GM21737 (cell line): Measurements from ENCODE around the gene TKT.

Source experiments
- ATAC-seq: cut with Tn5 transposase; IDR thresholded peaks from one replicate; pipeline ENCODE4 v1.9.1; 2021; ENCODE audit warnings: mild to moderate bottlenecking, moderate library complexity; ENCODE audit not compliant: unreplicated experiment

Gene TKT

DNA sequence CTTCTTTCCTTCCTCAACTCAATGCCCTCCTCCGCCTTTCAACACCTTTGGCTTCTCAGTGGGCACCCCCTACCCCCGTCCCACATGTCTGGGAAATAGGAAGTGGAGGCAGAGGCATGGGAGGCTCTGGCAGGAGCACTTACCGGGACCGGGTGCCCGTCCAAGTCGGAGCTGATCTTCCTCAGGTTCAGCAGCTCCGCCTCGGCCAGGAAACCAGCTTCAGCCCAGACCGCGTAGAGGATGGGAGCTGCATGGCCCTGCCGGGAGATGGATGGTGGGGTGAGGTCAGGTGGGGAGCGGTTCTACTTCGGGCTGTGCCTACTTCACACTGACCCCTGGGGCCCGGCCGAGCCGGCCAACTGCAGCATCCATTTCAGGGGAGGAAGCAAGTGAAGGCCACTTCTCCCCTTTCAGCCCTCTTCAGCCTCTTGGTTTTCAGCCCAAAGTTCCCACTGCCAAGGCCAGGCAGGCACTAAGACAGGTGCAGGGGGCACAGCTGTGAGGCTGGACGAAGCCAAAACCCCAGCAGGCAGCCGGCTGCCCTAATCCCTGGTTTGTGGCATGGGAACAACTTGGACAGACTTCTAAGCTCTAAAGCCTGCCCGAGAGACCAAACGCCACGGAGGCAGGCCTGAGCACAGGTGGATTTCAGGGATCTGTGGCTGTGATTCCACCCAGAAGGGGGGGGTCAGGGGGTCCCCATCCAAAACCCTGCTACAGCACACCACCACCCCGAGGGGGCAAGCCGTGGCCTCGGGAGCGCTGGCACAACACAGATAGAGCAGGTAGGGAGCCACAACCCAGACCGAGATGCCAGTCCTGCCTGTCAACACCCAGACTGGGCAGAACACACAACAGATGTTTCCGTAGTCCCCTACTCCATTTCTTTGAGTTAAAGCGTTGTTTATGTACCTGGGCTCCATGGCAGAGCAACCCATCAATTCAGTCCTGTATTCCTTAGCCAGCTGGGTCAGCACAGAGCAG, 14.5 kb downstream of the TKT start:
- ATAC-seq, result no peak

DNA sequence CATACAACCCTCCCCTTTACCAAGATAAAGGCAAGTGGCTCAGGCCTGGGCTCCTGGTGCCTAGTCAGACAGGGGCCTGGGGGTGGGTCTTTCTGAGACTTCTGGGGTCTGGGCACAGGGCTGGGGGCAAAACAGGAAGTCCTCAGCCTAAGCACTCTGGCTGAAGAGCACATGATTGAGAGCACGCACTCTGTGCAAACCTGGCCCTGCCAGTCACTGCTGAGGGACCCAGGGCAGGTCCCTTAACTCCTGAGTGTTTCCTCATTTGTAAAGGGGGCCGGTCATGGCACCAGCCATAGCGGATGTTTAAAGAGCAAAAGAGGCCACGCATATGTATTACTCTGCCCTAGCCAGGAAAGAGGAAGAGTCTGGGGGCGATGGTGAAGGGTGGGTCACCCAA, 16.0 kb downstream of the TKT start:
- ATAC-seq, result no peak

DNA sequence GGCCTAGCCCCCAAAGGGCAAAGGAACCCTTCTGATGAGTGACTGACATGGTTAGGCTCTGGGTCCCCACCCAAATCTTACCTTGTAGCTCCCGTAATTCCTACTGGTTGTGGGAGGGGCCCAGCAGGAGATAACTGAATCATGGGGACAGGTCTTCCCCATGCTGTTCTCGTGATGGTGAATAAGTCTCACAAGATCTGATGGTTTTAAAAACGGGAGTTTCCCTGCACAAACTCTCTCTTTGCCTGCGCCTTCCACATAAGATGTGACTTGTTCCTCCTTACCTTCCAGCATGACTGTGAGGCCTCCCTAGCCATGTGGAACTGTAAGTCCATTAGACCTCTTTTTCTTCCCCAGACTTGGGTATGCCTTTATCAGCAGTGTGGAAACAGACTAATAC, 16.9 kb downstream of the TKT start:
- ATAC-seq, result no peak

DNA sequence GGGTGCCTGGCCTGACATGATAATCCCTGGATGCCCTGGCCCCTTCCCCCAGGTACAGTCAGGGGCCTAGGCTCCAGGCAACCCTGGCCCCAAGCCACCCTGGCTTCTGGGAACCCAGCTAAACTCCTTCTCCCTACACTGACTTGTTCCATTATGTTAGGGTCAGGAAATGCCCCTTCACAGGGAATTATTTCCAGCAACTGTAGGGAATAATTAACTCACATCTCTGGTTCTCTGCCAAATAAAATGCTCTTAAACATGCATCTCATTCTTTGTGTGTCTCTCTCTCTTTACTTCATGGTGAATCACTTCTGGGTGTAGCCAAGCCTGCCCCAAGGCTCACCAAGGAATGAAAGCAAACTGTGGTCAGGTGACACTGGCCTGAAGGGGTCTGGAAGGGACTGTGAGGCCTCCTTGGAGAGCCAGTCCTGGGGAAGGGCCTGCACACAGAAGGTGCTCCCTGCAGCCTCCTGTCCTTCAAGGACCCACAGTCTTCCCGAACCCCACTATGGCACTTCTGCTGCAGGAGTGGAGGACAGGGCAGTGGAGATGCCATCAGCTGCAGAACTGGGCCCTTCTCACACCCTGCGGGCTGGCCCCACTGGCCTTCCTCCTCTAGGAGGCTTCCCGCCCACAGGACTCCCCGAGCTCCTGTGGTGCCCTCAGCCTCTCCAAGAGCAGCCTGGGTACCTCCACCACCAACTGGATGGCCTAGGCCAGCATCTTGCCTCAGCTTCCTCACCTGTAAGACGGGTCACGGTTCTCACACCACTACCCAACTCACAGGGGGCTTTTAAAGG, 17.6 kb downstream of the TKT start:
- ATAC-seq, result no peak

DNA sequence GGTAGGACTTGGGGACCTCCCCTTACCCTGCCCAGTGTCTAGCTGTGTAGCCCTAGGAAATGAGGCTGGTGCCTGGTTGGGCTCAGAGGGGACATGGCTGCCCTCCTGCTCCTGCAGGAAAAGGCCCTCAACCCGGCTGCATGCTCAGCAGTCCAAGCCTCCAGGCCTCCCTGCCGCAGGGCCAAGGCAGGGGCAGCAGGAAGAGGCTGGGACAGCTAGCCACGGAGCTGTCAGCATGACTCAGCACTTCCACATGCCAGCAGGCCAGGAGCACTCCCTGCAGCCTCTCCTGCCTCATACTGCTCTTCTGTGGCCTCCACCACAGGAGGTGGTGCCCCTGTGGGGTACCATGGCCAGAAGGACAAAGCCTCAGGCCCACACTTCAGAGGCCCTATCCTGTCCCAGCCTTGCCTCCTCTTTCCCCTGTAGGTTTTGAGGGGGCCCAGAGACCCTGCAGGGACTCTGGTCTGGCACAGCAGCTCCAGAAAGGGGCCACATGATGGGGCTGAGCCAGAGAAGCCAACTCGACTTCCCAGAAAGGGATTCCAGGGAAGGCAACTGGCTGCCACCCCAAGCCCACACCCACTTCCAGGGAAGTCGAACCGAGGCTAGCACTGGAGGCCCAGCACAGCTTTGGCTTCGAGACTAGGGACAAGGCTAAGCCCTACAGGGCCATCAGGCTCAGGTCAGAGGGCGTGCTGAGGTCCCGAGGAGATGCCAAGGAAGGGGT, 19.5 kb downstream of the TKT start:
- no peak for ATAC-seq

DNA sequence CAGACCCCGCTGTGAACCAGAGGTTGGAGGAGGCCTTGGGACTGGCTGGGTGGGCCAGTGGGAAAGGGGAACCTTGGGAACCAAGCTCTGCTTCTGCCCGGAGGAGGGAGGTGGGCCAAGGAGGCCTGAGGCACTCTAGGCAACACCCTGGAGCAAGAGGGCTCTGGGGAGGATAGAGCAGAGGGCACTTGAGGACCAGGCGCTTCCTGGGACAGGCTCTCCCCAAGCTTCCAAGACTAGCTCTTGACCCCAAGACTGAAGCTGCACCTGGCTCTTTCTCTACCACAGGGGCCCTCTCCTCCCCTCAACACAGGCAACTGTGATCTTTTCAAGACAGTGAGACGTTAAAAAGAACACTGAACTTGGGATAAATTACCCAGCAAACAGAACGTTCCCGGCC, 20.3 kb downstream of the TKT start:
- ATAC-seq, result no peak

- ATAC-seq, result no peak
These were observed 21.0 kb downstream of the TKT start for GRCh38 chr3:53234841-53235232.

DNA sequence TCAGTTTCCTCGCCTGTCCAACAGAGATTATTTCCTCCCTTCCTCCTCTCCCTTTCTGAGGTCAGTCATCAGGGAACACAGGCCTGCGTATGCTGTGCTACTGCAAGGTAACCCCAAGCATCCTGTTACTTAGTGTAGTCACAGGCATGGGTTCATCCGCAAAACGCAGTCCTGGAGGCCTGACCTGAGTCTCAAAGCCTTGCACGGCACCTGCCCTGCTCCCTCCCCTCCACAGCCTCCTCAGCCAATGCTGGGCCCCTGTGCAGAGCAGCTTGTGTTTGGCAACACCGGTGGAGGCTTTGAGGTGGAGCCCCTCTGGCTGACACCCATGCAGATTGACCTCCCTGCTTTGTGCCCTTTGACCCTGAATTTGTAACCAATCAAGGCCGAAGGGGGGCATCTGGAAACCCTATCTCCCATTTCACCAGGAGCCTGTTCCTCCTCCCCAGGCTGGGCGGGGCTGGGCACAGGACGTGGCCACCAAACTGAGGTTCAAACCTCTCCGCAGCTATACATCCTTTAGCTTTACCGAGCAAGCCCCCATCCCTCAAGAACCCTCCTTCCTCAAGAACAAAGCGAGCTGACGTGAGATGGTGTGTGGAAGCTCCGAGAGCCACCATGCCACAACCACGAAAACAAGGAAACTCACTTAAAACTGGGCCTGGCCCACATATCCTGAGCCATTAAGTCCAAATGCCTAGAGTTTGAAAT, 21.5 kb downstream of the TKT start:
- ATAC-seq, result no peak

DNA sequence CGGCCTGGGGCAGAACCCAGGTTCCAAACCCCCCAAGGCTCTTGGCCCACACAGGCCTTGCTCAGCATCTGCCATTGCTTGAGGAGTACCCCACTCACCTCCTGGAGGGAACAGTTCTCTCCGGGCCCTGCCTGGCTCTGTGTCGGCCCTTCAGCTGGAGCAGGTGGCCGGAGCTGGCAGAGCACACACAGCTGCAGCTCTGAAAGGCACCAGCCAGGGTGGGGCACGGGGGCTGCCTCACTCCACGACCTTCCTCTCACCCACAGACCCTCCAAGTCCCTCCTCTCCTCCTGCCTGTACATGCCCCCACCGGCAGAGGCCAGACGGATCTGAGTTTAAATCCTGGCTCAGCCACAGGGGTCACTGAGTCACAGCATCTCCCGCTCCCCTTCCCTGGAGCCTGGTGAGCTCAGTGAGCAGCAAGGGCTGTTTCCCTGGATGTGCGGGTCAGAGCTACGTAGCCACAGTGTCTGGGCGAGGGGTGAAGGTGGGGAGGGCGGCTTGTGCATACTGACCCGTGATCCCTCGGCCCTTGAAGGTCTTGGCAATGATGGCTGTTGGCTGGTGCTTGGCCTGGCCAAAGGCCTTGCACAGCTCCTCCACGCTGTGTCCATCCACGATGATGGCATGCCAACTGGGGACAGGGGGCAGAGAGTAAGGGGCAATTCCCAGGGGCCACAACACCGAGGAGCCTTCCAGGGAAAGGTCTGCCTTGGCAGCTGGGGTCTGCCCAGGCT, 23.0 kb downstream of the TKT start:
- ATAC-seq, result no peak

DNA sequence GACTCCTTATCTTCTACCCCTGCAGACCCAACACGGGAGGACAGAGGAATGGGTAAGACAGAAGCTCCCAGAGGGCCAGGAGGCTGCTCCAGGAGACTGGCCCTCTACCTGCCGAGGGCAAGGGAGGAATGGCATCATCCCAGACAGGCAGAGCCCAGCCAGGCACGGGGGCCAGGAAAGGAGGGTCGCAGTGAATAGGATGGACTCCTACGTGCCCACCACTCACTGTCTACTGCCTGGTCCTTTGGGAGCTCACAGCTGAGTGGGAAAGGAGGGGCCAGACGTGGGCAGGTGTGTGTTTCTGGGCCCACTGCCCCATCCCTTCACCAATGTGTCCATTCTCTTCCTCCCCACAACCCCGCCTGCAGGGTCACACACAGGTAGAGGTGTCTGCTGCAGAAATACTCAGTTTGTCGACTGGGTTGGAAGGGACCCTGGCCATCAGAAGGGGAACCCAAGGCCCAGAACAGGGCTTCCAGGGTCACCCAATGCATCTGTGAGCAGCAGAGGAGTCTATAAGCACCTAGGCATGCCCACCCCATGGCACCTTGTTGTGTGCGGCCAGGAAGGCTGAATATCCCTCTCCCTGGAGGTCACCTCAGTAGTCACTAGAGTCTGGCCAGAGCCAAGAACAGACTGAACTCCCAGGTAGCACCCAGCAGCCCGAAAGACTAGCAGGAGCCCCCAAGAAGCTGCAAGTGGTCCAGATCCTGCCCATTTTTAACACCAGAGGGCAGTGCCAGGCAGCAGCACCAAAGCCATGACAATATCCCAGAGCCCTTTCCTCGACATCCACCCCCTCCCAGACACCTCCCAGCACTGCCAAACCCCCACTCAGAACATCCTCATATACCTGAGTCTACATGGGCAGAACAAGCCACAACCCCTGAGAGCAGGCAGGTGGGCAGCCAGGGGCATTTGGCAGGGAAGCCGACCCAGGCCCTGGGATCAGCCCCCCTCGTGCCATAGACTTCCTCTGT, 24.0 kb downstream of the TKT start:
- no peak for ATAC-seq

DNA sequence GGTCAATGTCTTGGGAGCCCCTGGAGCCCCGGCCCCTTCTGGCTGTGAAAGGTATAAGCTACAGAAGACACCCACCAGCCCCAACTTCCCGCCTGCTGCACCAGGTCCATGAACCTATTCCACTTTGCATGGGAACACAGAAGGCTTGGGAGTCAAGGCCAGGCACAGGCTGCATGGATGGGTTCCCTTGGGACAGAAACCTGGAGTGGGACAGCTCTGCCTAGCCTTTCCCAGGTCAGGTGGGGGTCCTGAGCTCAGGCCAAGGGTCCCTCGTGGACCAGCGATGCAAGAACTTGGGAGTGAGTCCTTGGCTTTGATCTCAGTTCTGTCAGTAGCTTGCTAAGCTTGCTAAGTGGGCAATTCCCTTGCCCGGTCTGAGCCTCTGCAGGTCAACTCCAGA, 25.0 kb downstream of the TKT start:
- ATAC-seq, result no peak

DNA sequence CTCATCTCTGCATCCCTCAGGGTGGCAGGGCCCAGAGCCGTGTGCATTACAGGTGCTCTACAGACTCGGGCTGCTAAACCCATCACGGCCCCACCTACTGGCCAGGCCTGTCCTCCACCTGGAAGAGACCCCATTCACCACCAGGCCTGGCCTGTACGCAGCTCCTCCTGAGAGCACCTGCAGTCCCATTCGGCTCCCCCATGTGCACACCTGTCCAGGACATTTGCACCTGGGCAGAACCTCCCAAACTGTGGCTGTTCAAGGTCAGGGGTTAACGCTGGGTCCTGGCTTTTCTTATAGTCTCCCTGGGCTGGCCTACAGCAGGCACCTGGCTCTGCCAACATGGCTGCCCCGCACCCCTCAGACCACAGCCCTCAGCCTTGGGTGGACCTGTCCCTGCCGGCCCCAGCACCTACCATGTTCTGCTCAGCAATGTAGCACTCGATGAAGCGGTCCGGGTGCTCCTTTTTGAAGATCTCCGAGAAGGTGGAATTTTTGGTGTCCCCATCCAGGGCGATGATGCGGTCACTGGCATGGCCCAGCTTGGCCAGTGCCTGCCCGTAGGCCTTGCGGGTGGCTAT, 25.7 kb downstream of the TKT start:
- no peak for ATAC-seq

GRCh38 chr3:53229606-53230005, 26.2 kb downstream of the TKT start:
- no peak for ATAC-seq

DNA sequence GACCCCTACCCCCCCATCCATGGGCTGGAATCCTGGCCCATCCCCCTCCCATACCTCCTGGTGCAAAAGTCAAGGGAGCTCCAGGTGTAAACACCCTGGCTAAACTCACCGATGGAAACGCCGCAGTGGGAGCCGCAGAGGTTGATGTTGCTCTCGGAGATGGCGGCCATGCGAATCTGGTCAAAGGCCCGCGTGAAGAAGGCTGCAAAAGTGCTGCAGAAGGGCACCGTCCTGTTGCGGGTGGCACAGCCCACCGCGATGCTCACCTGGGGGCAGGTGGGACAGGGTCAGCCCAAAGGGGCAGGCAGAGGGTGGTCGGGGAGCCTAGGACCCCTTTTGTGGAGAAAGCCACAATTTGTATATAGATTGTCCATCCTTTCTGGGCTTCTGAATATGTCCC, 26.7 kb downstream of the TKT start:
- no peak for ATAC-seq

DNA sequence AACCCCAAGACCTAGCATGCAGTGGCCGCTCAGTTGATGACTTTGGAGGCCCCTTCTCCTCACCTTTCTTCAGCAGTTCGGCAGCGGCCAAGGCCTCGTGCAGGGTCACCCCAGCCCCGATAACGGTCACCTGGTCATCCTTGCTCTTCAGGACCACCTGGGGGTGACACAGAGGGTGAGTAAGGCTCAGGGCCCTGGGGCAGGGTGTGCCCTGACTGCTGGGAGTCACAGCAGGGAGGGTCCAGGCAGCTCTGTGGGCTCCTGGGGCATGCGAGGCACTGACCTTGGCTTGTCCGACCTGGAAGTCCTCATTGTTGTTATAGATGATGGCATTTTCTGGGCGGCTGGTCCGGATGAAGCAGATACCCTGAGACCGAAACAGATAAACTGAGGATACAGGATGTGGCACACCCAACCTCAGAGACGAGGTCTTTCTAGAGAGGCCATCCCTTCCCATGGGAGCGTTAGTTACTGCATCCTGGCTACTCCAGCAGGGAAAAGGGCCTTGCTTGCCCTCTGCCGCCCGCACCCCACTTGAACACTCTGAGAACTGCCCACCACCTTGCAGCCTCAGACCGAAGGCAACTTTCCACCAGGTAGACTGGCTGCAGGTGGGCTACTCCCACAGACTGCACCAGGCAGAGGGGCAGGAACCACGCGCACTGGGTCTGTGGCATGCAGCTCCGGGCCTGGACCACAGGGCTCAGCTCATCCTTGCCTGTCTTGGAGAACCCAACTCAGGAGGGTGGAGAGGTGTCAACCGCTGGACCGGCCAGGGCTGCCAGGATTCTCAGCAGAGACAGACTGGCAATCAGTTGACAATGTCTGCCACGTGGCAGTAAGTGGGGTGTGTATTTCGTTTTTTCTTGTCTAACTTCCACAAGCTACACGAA, 27.6 kb downstream of the TKT start:
- ATAC-seq, result no peak

GRCh38 chr3:53226841-53227407, 28.9 kb downstream of the TKT start:
- no peak for ATAC-seq

DNA sequence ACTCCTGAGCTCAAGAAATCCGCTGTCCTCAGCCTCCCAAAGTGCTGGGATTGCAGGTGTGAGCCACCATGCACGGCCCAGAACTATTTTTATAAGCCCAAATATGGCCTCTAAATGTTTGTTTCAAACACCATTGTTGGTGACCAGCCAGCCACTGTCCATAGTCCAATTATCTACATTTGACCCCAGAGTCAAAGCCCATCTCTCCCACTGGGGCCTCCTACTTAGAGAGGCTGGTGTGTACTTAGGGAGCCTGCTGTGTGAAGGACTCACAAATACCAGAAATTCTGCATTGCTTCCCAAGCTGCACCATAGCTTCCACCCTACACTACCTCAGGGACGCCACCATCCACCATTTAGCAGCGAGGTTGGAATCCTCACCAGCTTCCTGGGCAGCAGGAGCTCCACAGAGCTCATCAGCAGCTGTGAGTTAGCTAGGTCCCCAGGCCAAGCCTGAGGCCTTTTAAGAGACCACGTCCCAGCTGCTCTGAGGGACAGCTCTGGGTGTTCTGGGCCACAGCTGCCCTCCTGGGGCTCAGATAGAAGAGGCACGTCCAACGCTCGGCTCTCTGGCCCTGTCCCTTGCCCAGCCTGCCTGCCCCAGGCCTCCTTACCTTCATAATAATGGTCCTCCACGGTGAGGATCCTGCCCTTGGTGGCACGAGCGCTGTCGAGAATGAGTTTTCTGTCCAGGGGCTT, 29.5 kb downstream of the TKT start:
- ATAC-seq, result no peak
